HK-2 (cell line): Measurements from ENCODE around the gene MICU2.

Source experiments
- DNase-seq: peaks from one replicate; pipeline ENCODE4 v3.0.0-alpha.2; 2018; ENCODE audit not compliant: unreplicated experiment

Gene MICU2

GRCh38 chr13:21486322-21486721 lies 117.6 kb downstream of the MICU2 start:
- DNase-seq, result no peak

- DNase-seq, result no peak
Measured at GRCh38 chr13:21483748-21484147, 120.2 kb downstream of the MICU2 start.

- no peak for DNase-seq
Measured at GRCh38 chr13:21481359-21481758, 122.6 kb downstream of the MICU2 start.

- no peak for DNase-seq
Measured at GRCh38 chr13:21478881-21479808, 124.8 kb downstream of the MICU2 start.

- DNase-seq, result peak; percentile 58
Measured at GRCh38 chr13:21476893-21477472, 127.0 kb downstream of the MICU2 start.

- DNase-seq, result no peak
Measured at GRCh38 chr13:21475115-21475514, 128.9 kb downstream of the MICU2 start.

GRCh38 chr13:21470785-21471184 lies 133.2 kb downstream of the MICU2 start:
- no peak for DNase-seq

- no peak for DNase-seq
Measured at GRCh38 chr13:21466527-21466926, 137.4 kb downstream of the MICU2 start.

GRCh38 chr13:21465710-21466160 lies 138.2 kb downstream of the MICU2 start:
- no peak for DNase-seq

GRCh38 chr13:21463424-21463823 lies 140.5 kb downstream of the MICU2 start:
- DNase-seq, result no peak

GRCh38 chr13:21461131-21461530 lies 142.8 kb downstream of the MICU2 start:
- DNase-seq, result no peak

GRCh38 chr13:21458813-21459701 lies 144.9 kb downstream of the MICU2 start, which contains the start of gene ZDHHC20:
ZDHHC20 (minus strand) TSS chr13:21459303; CDS start chr13:21459171, 132 bp downstream.
- peak; percentile 80 for DNase-seq

- peak; percentile 21 for DNase-seq
Measured at GRCh38 chr13:21458451-21458812, 145.5 kb downstream of the MICU2 start.

GRCh38 chr13:21453387-21454081 lies 150.4 kb downstream of the MICU2 start:
- no peak for DNase-seq

- no peak for DNase-seq
Measured at GRCh38 chr13:21450936-21451335, 153.0 kb downstream of the MICU2 start.

GRCh38 chr13:21446656-21447055 lies 157.3 kb downstream of the MICU2 start:
- DNase-seq, result no peak

GRCh38 chr13:21445759-21446158 lies 158.2 kb downstream of the MICU2 start:
- DNase-seq, result no peak

GRCh38 chr13:21443171-21443570 lies 160.8 kb downstream of the MICU2 start:
- no peak for DNase-seq
